ENCODE results near the gene LIN37. TPM values are rescaled to one million over a fixed set of nuclear protein-coding genes. Genes with fewer than 3 reads are reported as not detected.
A peak's percentile ranks its signal among the peaks of the same experiment; 100 is the strongest.
"Not testable (repeated sequence)": the region's sequence is repeated elsewhere in the genome, so short reads cannot be mapped to it uniquely, and the experiment has no call there.

Gene LIN37
- total RNA-seq, 1 donor from 2014 or later = 9.0 TPM

- no peak for DNase-seq (ENCODE audit: low spot score)
- H3K4me3 Mint-ChIP-seq (ENCODE audit: unreplicated experiment) = peak overlapping the region; percentile 69
- peaks cover 13% of the 10 kb centered on the region for H3K27me3 Mint-ChIP-seq (ENCODE audit: unreplicated experiment)
- TF ChIP-seq, protein P1, sequence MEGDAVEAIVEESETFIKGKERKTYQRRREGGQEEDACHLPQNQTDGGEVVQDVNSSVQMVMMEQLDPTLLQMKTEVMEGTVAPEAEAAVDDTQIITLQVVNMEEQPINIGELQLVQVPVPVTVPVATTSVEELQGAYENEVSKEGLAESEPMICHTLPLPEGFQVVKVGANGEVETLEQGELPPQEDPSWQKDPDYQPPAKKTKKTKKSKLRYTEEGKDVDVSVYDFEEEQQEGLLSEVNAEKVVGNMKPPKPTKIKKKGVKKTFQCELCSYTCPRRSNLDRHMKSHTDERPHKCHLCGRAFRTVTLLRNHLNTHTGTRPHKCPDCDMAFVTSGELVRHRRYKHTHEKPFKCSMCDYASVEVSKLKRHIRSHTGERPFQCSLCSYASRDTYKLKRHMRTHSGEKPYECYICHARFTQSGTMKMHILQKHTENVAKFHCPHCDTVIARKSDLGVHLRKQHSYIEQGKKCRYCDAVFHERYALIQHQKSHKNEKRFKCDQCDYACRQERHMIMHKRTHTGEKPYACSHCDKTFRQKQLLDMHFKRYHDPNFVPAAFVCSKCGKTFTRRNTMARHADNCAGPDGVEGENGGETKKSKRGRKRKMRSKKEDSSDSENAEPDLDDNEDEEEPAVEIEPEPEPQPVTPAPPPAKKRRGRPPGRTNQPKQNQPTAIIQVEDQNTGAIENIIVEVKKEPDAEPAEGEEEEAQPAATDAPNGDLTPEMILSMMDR (IDR thresholded peaks at IDR 0.05; ENCODE audit: unreplicated experiment) = no peak
- H3K27ac Mint-ChIP-seq (ENCODE audit: unreplicated experiment) = peak overlapping the region; percentile 52
- no peaks in the 10 kb centered on the region for H3K9me3 Mint-ChIP-seq (ENCODE audit: unreplicated experiment)
- H3K4me1 Mint-ChIP-seq (ENCODE audit: unreplicated experiment) = peaks cover 9% of the 10 kb centered on the region
- peaks cover 53% of the 10 kb centered on the region for H3K36me3 Mint-ChIP-seq (ENCODE audit: low read depth, unreplicated experiment)
Observed at GRCh38 chr19:35723671-35724070, 24.7 kb upstream of the LIN37 start.

DNA sequence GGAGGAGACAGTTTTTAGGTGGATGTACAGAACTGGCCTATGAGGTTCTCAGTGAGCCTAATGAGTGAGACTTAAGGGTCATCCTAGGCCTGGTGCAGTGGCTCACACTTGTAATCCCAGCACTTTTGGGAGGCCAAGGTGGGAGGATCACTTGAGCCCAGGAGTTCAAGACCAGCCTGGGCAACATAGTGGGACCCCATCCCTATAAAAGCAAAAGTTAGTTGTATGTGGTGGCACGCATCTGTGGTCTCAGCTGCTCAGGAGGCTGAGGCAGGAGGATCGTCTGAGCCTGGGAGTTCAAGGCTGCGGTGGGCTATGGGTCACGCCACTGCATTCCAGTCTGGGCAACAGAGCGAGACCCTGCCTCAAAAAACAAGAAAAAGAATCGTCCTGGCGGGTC, 24.2 kb upstream of the LIN37 start:
- DNase-seq (ENCODE audit: low spot score); H3K4me1 Mint-ChIP-seq (ENCODE audit: unreplicated experiment); H3K27ac Mint-ChIP-seq (ENCODE audit: unreplicated experiment); H3K9me3 Mint-ChIP-seq (ENCODE audit: unreplicated experiment): not testable (repeated sequence)
- peak overlapping the region; percentile 59 for H3K4me3 Mint-ChIP-seq (ENCODE audit: unreplicated experiment)
- peaks cover 55% of the 10 kb centered on the region for H3K36me3 Mint-ChIP-seq (ENCODE audit: low read depth, unreplicated experiment)
- H3K27me3 Mint-ChIP-seq (ENCODE audit: unreplicated experiment) = peaks cover 13% of the 10 kb centered on the region

DNA sequence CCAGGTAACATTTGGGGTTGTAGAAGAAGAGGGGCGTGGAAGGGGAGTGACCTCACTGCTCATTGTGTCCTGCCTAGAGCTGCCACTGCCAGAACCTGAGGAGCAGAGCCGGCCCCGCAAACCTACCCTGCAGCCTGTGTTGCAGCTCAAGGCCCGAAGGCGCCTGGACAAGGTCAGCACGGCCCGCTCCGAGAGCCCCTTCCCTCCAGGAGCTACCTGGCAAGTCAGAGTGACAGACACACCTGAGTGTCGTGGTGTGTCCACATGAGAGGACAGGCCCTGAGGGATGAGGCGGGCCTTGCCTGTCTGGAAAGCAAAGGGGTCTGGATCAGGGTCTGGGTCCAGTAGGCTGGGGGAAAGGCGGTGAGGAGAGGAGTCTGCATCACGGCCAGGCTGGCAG, 23.8 kb upstream of the LIN37 start:
- peaks cover under 1% of the 10 kb centered on the region for H3K4me1 Mint-ChIP-seq (ENCODE audit: unreplicated experiment)
- DNase-seq (ENCODE audit: low spot score) = no peak
- peaks cover 13% of the 10 kb centered on the region for H3K27me3 Mint-ChIP-seq (ENCODE audit: unreplicated experiment)
- H3K27ac Mint-ChIP-seq (ENCODE audit: unreplicated experiment) = no peak overlapping the region
- TF ChIP-seq, protein P1 (IDR thresholded peaks at IDR 0.05; ENCODE audit: unreplicated experiment) = no peak
- no peaks in the 10 kb centered on the region for H3K9me3 Mint-ChIP-seq (ENCODE audit: unreplicated experiment)
- peak overlapping the region; percentile 39 for H3K4me3 Mint-ChIP-seq (ENCODE audit: unreplicated experiment)
- peaks cover 60% of the 10 kb centered on the region for H3K36me3 Mint-ChIP-seq (ENCODE audit: low read depth, unreplicated experiment)

- no peak overlapping the region for H3K27ac Mint-ChIP-seq (ENCODE audit: unreplicated experiment)
- no peaks in the 10 kb centered on the region for H3K4me1 Mint-ChIP-seq (ENCODE audit: unreplicated experiment)
- H3K27me3 Mint-ChIP-seq (ENCODE audit: unreplicated experiment) = peaks cover 10% of the 10 kb centered on the region
- H3K4me3 Mint-ChIP-seq (ENCODE audit: unreplicated experiment) = no peak overlapping the region
- H3K9me3 Mint-ChIP-seq (ENCODE audit: unreplicated experiment) = no peaks in the 10 kb centered on the region
- H3K36me3 Mint-ChIP-seq (ENCODE audit: low read depth, unreplicated experiment) = peaks cover 64% of the 10 kb centered on the region
- TF ChIP-seq, protein P1 (IDR thresholded peaks at IDR 0.05; ENCODE audit: unreplicated experiment) = no peak
- DNase-seq (ENCODE audit: low spot score) = no peak
Observed at GRCh38 chr19:35725216-35725861, 23.0 kb upstream of the LIN37 start.

DNA sequence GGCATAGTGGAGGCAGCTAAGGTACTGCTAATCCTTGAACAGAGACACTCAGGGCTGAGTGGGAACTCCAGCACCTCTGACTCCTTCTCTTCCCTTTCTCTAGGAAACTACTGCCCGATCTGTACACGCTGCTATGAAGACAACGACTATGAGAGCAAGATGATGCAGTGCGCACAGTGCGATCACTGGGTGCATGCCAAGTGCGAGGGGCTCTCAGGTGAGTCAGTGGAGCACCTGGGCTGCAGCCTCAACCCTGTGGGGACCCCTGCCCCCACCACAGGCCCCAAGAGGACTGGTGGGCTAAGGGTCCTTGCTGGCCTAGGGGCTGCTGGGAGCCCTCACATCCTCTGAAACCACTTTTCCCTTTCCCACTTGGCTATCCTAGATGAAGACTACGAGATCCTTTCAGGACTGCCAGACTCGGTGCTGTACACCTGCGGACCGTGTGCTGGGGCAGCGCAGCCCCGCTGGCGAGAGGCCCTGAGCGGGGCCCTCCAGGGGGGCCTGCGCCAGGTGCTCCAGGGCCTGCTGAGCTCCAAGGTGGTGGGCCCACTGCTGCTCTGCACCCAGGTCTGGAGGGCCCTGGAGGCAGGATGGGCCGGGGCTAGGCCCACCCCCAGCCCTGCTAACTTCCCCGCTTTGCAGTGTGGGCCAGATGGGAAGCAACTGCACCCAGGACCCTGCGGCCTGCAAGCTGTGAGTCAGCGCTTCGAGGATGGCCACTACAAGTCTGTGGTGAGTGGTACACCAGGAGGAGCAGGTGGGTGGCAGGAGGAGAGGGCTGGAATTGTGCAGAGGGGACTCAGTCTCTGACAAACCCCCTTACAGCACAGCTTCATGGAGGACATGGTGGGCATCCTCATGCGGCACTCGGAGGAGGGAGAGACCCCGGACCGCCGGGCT, 21.1 kb upstream of the LIN37 start:
- no peak overlapping the region for H3K27ac Mint-ChIP-seq (ENCODE audit: unreplicated experiment)
- H3K4me3 Mint-ChIP-seq (ENCODE audit: unreplicated experiment) = no peak overlapping the region
- no peak for DNase-seq (ENCODE audit: low spot score)
- no peaks in the 10 kb centered on the region for H3K9me3 Mint-ChIP-seq (ENCODE audit: unreplicated experiment)
- peaks cover 11% of the 10 kb centered on the region for H3K27me3 Mint-ChIP-seq (ENCODE audit: unreplicated experiment)
- peaks cover 77% of the 10 kb centered on the region for H3K36me3 Mint-ChIP-seq (ENCODE audit: low read depth, unreplicated experiment)
- H3K4me1 Mint-ChIP-seq (ENCODE audit: unreplicated experiment) = no peaks in the 10 kb centered on the region
- TF ChIP-seq, protein P1 (IDR thresholded peaks at IDR 0.05; ENCODE audit: unreplicated experiment) = no peak
